Mucosa of rectum (tissue), 2 donors: Measurements from ENCODE around the gene ALX4.

Source experiments
- H3K27ac ChIP-seq, 2 donors: one replicate each; pipeline ENCODE4 v1.7.0; 2013; ENCODE audit warnings: inconsistent platforms in 2 of 2, low read depth in 2 of 2, low read length in 2 of 2
- H3K27me3 ChIP-seq, 2 donors: one replicate each; pipeline ENCODE4 v1.7.0; 2013; ENCODE audit warnings: low read length in 2 of 2; ENCODE audit not compliant: control insufficient read depth in 2 of 2, insufficient read depth in 2 of 2
- H3K36me3 ChIP-seq, 2 donors: one replicate each; pipeline ENCODE4 v1.7.0; 2013; ENCODE audit warnings: low read length in 2 of 2; ENCODE audit not compliant: control insufficient read depth in 2 of 2, insufficient read depth in 2 of 2
- H3K4me1 ChIP-seq, 2 donors: one replicate each; pipeline ENCODE4 v1.7.0; 2013; ENCODE audit warnings: low read length in 2 of 2, mild to moderate bottlenecking in 1 of 2; ENCODE audit not compliant: control insufficient read depth in 2 of 2, insufficient read depth in 2 of 2
- H3K4me3 ChIP-seq, 2 donors: one replicate each; pipeline ENCODE4 v1.7.0; 2013; ENCODE audit warnings: low read length in 2 of 2
- H3K9ac ChIP-seq, 2 donors: one replicate each; pipeline ENCODE4 v1.7.0; 2013; ENCODE audit warnings: low read length in 2 of 2, low read depth in 1 of 2, mild to moderate bottlenecking in 1 of 2
- H3K9me3 ChIP-seq, 2 donors: one replicate each; pipeline ENCODE4 v1.7.0; 2013; ENCODE audit warnings: low read length in 2 of 2; ENCODE audit not compliant: control insufficient read depth in 2 of 2
- donor health status: healthy.
- donor health status: Normal muscosa, but diverticular disease.

ALX4 gene

DNA sequence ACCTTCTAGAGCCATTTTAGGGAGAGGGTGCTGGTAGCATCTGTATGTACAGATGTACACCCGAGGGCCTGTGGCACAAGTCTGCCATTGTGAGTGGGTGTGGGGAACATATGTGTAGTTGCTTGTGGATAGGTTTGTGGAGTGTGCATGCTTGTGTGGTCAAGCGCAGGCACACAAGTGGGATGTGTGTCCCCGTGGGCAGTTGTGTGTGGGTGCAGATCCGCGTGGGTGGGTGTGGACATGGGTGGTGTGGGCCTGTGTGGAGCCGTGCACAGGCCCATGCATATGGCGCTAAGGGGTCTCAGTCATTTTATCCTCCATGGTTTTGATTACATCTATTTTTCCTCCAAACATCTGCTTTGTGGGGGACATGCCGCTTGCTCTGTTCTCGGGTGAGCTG is 28.8 kb downstream of the ALX4 start:
- Histone ChIP-seq H3K36me3 (no peaks in the 10 kb centered on the region), H3K4me1 (no peaks in the 10 kb centered on the region), H3K9me3 (no peaks in the 10 kb centered on the region), H3K9ac (no peak overlapping the region), H3K27me3 (no peaks in the 10 kb centered on the region), H3K27ac (no peak overlapping the region), H3K4me3 (no peak overlapping the region)

DNA sequence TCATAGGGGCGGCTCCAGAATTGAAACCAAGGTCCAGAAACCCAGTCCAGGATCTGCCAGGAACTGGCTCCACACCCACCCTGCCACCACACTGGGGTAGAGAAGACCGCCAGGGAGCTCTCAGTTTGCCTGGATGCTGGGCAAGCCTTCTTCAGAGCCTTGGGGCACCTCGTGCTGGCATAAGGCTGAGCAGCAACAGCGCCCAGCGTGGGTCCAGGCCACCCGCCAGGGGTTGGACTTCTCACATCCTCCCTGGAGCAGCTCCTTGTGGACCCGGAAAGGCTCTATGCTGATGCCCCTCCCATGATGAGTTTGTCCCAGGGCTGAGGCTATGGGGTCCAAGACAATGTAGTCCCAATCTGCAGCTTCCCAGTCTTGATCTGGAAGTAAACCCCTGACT is 29.7 kb downstream of the ALX4 start:
- H3K27me3 ChIP-seq = no peaks in the 10 kb centered on the region
- no peak overlapping the region for H3K4me3 ChIP-seq
- H3K36me3 ChIP-seq = no peaks in the 10 kb centered on the region
- H3K9me3 ChIP-seq = no peaks in the 10 kb centered on the region
- H3K9ac ChIP-seq = no peak overlapping the region
- no peaks in the 10 kb centered on the region for H3K4me1 ChIP-seq
- no peak overlapping the region for H3K27ac ChIP-seq

DNA sequence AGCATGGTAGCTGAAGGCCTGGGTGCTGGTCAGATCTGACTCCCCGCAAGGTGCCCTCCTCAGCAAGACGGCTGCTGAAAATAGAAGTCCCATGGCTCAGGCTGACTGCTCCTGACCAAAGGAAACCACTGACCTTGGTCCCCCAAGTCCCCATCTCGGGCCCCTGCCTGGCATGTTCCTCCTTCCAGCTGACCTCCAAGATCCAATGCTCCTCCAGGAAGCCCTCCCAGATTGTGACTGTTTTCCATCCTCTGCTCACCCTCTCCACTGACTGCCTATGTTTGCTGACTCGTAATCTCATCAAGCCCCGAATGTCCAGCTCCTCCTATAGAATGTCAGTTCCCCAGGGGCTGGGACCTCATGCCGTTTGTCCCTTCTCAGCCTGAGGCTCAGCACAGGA is 30.5 kb downstream of the ALX4 start:
- Histone ChIP-seq H3K4me1 (no peaks in the 10 kb centered on the region), H3K9ac (no peak overlapping the region), H3K4me3 (no peak overlapping the region), H3K27me3 (no peaks in the 10 kb centered on the region), H3K27ac (no peak overlapping the region), H3K36me3 (no peaks in the 10 kb centered on the region), H3K9me3 (no peaks in the 10 kb centered on the region)

DNA sequence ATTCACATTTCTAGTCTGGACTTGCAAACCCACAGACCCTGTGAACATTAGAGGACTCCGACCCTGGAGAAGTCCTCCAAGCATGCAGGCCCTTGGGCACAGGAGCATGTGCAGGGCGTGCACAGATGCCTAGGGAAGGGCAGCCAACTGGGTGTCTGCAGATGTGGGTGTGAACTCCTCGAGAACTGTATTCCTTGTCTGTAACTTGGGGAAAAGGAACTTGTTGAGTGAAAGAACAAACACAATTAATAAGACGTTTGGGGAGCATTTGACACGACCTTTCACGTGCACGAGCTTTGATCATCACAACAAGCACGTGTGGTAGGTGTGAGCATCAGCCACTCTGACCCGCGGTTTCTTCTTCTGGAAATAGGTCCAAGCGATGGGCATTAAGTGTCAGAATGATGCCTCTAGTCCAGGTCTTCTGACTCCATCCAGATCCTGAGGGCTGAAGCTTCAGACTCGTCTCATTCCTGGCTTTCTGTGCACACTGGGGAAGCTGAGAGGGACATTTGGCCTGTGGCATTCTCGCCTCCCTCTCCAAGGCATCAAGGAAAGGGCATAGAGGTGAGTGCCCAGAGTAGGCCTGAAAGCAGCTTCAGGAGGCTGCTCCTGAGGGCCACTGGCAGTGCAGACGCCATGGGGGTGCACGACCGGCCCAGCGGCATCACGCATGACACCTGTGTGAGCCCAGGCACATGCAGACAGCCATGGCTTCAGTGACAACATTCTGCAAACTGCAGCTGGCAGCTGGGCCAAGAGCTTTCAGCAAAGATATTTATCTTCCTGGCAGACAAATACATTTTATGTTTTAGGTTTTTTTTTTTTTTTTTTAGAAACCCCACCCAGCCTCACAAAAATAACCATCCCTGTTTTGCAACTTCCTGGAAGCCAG is 32.5 kb downstream of the ALX4 start:
- Histone ChIP-seq H3K4me3 (no peak overlapping the region), H3K9me3 (no peaks in the 10 kb centered on the region), H3K4me1 (no peaks in the 10 kb centered on the region), H3K36me3 (no peaks in the 10 kb centered on the region), H3K9ac (no peak overlapping the region), H3K27me3 (no peaks in the 10 kb centered on the region), H3K27ac (no peak overlapping the region)

DNA sequence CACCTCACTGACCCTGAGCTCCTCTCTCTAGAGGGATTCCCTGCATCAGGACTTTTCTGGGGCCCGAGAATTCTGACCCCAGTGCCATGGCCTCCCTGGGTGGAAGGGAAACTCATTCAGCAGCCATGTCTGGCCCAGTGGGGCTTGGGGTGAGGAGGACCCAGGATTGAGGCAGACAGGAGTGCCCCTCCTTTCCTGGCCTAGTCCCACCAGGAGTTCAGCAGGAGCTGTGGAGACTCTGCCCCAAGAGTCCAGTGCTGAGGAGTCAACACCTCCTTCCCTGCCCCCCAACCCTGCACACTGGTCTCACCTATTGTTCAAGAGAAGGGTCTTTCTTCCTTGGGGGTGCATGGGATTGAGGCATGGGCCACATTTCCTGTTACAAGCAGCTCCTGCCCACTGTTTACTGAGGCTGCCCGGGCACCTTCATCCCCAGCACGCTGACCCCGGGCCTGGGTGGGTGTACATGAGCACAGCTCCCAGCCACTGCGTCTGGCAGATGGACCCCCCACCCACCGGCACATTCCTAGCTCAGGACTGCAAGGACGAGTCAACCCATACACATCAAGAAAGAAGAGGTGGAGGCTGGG is 33.9 kb downstream of the ALX4 start:
- no peaks in the 10 kb centered on the region for H3K9me3 ChIP-seq
- H3K4me3 ChIP-seq = no peak overlapping the region
- no peak overlapping the region for H3K9ac ChIP-seq

DNA sequence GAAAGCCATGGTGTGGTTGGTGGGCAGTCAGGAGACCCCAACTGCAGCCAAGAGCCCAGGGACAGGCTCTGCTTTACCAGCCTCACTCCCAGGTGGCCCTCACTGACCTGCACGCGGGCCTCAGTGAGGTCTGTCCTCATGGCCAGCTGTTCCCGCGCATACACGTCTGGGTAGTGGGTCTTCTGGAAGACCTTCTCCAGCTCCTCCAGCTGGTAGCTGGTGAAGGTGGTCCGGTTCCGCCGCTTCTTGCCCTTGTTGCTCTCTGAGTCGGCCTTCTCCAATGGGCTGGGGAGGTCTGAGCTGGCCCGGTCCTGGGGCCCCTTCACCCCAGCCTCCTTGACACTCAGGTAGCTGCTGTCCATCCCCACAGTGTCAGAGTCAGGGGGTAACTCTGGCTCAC is 34.7 kb downstream of the ALX4 start:
- no peaks in the 10 kb centered on the region for H3K27me3 ChIP-seq
- H3K36me3 ChIP-seq = no peaks in the 10 kb centered on the region
- no peaks in the 10 kb centered on the region for H3K4me1 ChIP-seq
- no peak overlapping the region for H3K27ac ChIP-seq
- H3K4me3 ChIP-seq = no peak overlapping the region
- H3K9me3 ChIP-seq = no peaks in the 10 kb centered on the region
- H3K9ac ChIP-seq = no peak overlapping the region

More for the DNA sequence above, 33.9 kb downstream of the ALX4 start:
- Histone ChIP-seq H3K27me3 (no peaks in the 10 kb centered on the region), H3K36me3 (no peaks in the 10 kb centered on the region), H3K4me1 (no peaks in the 10 kb centered on the region), H3K27ac (no peak overlapping the region)

DNA sequence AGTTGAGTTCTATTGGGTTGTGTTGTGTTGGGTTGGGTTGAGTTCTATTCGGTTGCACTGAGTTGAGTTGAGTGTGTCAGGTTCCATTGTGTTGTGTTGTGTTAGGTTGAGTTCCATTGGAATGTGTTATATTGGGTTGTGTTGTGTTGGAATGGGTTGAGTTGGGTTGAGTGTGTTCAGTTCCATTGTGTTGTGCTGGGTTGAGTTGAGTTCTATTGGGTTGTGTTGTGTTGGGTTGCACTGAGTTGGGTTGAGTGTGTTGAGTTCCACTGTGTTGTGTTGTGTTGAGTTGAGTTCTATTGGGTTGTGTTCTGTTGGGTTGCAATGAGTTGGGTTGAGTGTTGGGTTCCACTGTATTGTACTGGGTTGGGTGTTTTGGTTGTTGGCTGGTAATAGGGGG is 35.5 kb downstream of the ALX4 start:
- Histone ChIP-seq H3K4me3 (no peak overlapping the region), H3K9me3 (no peaks in the 10 kb centered on the region), H3K27me3 (no peaks in the 10 kb centered on the region), H3K4me1 (no peaks in the 10 kb centered on the region), H3K27ac (no peak overlapping the region), H3K9ac (no peak overlapping the region), H3K36me3 (no peaks in the 10 kb centered on the region)

DNA sequence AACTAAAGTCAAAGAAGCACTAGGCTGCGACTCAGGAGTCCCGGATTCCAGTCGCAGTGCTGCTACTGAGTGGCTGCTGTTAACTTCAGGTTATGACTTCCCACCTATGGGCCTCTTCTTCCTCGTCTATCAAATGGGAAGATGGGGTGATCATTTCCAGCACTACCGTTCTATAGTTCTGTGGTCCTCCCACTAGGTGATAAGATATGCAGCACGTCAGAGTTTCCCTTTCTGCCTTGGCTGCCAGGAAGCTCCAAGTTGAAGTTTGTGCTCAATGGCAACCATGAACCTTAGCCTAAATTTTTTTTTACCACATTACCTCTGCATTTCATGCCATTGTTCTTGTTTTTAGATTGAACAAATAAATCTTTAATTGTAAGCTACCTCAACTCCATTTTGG is 38.7 kb downstream of the ALX4 start:
- Histone ChIP-seq H3K9ac (no peak overlapping the region), H3K4me3 (no peak overlapping the region), H3K27me3 (no peaks in the 10 kb centered on the region), H3K4me1 (no peaks in the 10 kb centered on the region), H3K36me3 (no peaks in the 10 kb centered on the region), H3K27ac (no peak overlapping the region), H3K9me3 (no peaks in the 10 kb centered on the region)

DNA sequence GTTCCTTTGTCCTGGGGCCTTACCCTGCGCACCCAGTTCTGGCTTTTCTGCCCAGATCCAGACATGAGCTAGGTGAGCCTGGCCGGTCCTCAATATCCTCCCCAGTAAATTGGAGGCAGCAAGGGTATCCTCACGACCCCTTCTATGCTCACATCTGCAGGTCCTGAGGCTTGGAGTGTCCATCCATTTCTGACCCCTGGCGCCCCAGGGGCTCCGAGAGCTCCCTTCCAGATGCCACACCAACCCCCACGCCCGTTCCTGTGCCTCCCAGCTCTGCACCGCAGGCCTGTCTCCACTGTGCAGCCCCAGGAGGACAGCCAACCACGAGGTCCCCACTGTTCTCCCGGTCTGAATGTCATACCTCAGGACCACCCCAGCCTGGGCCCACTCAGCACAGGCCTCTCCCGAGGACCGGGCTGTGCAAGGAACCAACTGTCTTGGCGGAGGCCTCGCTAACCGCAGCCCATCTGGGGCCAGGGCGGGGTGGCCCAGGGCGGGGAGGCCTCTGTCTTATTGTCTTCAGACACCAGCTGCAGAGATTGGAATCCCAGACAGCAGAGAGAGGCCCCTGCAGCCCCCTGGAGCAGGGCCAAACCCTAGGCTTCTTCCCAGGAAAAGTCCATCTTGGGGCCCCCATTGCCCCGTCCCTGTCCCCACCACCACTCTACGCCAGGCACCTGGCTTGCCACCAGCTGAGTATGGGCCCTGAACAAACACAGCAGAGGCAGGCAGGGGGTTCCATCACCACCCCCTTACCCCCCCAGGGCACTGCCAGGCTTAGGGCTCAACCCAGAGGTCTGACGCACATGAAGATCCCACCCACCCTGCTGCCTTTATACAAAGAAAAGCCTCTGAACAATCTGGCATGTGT is 39.3 kb downstream of the ALX4 start:
- no peaks in the 10 kb centered on the region for H3K4me1 ChIP-seq

More for the DNA sequence above, 39.3 kb downstream of the ALX4 start:
- H3K9me3 ChIP-seq = no peaks in the 10 kb centered on the region
- no peak overlapping the region for H3K9ac ChIP-seq
- H3K36me3 ChIP-seq = no peaks in the 10 kb centered on the region
- H3K4me3 ChIP-seq = no peak overlapping the region
- no peaks in the 10 kb centered on the region for H3K27me3 ChIP-seq
- no peak overlapping the region for H3K27ac ChIP-seq
